ENCODE results near the gene CRTC3.

CRTC3 gene

DNA sequence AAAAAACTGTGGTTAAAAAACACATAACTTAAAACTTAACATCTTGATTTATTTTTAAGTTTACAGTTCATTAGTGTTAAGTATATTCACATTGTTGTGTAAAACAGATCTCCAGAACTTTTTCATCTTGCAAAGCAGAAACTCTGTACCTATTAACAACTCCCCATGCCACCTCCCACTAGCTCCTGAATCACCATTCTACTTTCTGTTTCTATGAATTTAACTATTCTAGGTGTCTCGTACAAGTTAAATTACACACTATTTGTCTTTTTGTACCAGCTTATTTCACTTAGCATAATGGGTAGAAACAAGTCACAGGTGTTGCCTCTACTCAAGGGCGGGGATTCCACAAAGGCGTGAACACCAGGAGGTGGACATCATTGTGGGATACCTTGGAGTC, 43.2 kb downstream of the CRTC3 start:
- no peak for DNase-seq (ENCODE audit: low read depth)
- TF ChIP-seq, protein P1, sequence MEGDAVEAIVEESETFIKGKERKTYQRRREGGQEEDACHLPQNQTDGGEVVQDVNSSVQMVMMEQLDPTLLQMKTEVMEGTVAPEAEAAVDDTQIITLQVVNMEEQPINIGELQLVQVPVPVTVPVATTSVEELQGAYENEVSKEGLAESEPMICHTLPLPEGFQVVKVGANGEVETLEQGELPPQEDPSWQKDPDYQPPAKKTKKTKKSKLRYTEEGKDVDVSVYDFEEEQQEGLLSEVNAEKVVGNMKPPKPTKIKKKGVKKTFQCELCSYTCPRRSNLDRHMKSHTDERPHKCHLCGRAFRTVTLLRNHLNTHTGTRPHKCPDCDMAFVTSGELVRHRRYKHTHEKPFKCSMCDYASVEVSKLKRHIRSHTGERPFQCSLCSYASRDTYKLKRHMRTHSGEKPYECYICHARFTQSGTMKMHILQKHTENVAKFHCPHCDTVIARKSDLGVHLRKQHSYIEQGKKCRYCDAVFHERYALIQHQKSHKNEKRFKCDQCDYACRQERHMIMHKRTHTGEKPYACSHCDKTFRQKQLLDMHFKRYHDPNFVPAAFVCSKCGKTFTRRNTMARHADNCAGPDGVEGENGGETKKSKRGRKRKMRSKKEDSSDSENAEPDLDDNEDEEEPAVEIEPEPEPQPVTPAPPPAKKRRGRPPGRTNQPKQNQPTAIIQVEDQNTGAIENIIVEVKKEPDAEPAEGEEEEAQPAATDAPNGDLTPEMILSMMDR (conservative IDR thresholded peaks at IDR 0.05; ENCODE audit: low read depth, low read length), result no peak
- H3K4me3 ChIP-seq (ENCODE audit: low read length), result no peak overlapping the region

DNA sequence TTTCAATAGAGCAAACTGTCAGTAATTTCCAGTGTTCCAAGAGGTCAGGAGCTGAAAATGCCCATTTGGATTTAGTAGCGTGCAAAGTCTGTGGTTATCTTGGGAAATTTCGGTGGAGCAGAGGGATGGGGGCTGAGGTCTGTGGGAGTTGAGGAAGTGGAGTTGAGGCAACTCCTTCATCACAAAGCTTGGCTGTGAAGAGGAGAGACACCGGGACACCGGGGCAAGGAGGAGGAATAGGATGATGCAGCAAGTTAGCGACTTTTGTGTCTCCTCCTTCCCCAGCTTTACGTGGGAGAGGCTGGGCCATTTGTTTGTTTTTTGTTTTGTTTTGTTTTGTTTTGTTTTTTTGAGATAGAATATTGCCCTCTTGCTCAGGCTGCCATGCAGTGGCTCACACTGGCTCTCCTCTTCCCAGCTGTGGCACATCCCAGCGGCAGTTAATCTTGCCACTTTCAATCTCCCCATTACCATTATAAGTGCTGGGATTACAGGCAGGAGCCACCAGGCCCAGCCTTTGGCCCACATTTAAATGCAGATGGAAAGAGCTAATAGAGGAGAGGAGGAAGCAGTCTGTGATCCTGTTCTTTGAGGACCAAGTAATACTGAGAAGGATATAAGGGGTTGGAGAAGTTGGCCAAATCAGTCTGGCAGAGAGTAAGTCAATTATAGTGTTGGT, 47.1 kb downstream of the CRTC3 start:
- TF ChIP-seq, protein P1 (conservative IDR thresholded peaks at IDR 0.05; ENCODE audit: low read depth, low read length), result no peak
- H3K4me3 ChIP-seq (ENCODE audit: low read length), result no peak overlapping the region
- no peak for DNase-seq (ENCODE audit: low read depth)

DNA sequence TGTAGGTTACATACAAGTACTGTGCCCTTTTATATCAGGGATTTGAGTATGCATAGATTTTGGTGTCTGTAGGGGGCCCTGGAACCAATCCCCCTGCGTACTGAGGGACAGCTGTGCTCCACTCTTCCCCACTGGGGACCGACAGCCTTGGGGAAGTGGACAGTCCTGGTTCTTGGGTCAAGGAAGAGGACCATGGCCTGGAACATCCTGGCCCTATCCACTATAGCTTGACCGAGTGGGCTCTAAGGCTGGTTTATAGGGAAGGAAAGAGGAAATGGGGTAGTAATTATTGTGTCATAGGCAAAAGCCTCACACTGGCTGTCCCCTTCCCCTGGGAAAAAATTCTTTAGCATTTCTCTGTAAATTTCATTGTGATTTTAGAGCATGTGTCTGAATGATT, 49.5 kb downstream of the CRTC3 start:
- no peak overlapping the region for H3K4me3 ChIP-seq (ENCODE audit: low read length)
- TF ChIP-seq, protein P1 (conservative IDR thresholded peaks at IDR 0.05; ENCODE audit: low read depth, low read length), result no peak
- DNase-seq (ENCODE audit: low read depth), result no peak

DNA sequence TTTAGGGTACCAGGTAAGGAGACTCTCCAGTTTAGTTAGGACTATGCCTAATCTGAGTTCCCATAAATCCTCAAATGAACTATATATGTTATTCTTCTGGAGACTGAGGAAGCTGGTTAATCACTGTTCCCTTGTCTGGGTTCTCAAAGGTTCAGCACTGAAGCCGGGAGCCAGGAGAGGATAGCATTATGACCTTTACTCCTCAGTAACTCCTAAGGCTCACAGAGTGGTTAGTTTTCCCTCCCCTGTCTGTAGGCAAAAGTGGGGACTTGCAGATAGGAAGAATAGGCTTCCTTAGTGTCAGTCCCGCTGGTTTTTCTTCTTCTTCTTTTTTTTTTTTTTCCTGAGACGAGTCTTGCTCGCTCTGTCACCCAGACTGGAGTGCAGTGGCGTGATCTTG, 50.4 kb downstream of the CRTC3 start:
- TF ChIP-seq, protein P1 (conservative IDR thresholded peaks at IDR 0.05; ENCODE audit: low read depth, low read length), result no peak
- DNase-seq (ENCODE audit: low read depth), result no peak
- no peak overlapping the region for H3K4me3 ChIP-seq (ENCODE audit: low read length)

DNA sequence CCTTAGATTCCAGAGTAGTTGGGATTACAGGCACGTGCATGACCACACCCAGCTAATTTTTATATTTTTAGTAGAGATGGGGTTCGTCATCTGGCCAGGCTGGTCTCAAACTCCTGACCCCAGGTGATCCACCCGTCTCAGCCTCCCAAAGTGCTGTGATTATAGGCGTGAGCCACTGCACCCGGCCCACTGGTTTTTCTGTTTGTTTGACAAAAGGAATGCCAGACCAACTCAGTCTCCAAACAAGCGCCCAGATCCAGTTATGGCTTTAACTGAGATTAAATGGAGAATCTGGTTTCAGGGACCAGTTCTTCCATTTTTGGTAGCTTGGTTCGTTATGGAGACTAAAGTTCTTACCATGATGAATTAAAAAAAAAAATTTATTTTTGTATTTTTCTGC, 50.8 kb downstream of the CRTC3 start:
- DNase-seq (ENCODE audit: low read depth), result no peak
- TF ChIP-seq, protein P1 (conservative IDR thresholded peaks at IDR 0.05; ENCODE audit: low read depth, low read length), result no peak
- no peak overlapping the region for H3K4me3 ChIP-seq (ENCODE audit: low read length)

DNA sequence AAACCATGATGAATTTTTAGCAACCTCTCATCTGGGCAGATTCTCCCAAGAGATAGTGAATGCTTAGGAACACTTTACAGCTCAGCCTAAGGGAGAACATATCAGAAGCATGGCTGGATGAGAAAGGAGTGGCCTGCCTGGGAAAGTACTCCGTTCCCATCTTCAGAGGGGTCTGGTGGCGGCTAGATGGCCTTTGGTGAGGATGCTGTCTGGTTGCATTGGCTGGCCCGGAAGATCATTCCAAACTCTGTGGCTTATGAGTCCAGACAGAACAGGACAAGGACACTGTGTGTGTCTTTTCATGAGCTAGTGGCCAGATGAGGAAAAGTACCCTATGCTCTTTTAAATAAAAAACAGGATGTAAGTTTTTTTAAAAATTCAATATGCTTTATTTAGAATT, 51.2 kb downstream of the CRTC3 start:
- TF ChIP-seq, protein P1 (conservative IDR thresholded peaks at IDR 0.05; ENCODE audit: low read depth, low read length), result no peak
- DNase-seq (ENCODE audit: low read depth), result no peak
- no peak overlapping the region for H3K4me3 ChIP-seq (ENCODE audit: low read length)

DNA sequence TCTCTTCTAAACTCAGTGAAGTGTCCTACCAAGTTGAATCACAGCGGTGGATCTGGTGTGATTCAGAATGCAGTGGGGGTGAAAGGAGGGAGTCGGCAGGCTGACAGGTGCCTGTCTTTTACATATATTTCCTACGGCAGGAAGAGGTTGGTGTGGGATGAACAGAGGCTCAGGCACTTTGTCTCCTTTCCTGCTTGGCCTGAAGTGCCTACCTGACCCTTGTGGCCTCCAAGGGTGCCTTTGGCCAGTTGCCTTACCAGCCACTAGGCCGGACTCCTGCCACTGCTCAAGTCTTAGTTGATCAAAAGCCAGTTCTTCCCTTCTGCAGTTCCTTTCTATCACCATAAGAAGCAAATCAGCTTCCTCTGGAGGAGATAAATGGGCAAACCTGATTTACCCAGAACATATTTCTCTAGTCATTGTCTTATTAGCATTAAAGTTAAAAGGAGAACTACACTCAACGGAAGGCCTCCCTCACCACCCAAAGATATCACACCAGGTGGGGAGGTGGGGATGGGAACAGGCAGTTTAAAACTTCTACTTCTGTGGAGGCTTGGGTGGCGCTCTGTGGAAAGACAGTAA, 52.1 kb downstream of the CRTC3 start:
- DNase-seq (ENCODE audit: low read depth), result no peak
- H3K4me3 ChIP-seq (ENCODE audit: low read length), result no peak overlapping the region
- TF ChIP-seq, protein P1 (conservative IDR thresholded peaks at IDR 0.05; ENCODE audit: low read depth, low read length), result no peak

Data from retinal pigment epithelial cell (primary cell).